ENCODE results near the gene NBAS.
"Not testable (repeated sequence)": the region's sequence is repeated elsewhere in the genome, so short reads cannot be mapped to it uniquely, and the experiment has no call there.

NBAS gene

DNA sequence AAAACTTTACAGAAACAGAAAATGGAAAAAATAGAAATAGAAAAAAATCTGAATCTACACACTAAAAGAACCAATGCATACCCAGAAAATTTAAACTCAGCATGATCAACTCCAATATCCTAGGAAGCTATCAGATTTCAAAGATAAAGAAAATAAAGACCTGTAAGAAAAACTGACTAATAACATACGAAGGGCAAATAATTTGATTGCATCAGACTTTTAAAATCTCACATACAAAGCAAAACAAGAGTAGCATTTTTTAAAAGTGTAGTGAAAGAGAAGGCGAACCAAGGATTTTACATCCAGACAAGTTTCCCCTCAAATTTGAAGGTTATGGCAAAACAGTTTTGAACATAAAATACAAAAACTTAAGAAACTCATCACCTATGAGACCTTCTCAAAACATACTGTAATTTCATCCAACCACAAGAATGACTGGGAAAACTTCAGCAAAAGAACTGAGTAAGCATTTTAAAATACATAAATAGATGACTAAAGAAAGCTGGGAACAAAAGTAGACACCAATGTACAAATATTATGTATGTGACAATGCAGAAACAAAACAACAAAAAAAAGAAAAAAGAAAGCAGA, 54.8 kb downstream of the NBAS start:
- TF ChIP-seq, protein P1, sequence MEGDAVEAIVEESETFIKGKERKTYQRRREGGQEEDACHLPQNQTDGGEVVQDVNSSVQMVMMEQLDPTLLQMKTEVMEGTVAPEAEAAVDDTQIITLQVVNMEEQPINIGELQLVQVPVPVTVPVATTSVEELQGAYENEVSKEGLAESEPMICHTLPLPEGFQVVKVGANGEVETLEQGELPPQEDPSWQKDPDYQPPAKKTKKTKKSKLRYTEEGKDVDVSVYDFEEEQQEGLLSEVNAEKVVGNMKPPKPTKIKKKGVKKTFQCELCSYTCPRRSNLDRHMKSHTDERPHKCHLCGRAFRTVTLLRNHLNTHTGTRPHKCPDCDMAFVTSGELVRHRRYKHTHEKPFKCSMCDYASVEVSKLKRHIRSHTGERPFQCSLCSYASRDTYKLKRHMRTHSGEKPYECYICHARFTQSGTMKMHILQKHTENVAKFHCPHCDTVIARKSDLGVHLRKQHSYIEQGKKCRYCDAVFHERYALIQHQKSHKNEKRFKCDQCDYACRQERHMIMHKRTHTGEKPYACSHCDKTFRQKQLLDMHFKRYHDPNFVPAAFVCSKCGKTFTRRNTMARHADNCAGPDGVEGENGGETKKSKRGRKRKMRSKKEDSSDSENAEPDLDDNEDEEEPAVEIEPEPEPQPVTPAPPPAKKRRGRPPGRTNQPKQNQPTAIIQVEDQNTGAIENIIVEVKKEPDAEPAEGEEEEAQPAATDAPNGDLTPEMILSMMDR (conservative IDR thresholded peaks at IDR 0.05; ENCODE audit: low read length) = no peak
- peak; percentile 1 for DNase-seq (ENCODE audit: low read depth)
- H3K4me3 ChIP-seq (ENCODE audit: low read length) = no peak overlapping the region

GRCh38 chr2:15504882-15505663, 56.1 kb downstream of the NBAS start:
- TF ChIP-seq, protein P1 (conservative IDR thresholded peaks at IDR 0.05; ENCODE audit: low read length) = no peak
- DNase-seq (ENCODE audit: low read depth) = no peak
- H3K4me3 ChIP-seq (ENCODE audit: low read length) = no peak overlapping the region

GRCh38 chr2:15499251-15499650, 61.9 kb downstream of the NBAS start:
- not testable (repeated sequence) for H3K4me3 ChIP-seq (ENCODE audit: low read length); DNase-seq (ENCODE audit: low read depth)

GRCh38 chr2:15498554-15498953, 62.6 kb downstream of the NBAS start:
- H3K4me3 ChIP-seq (ENCODE audit: low read length) = no peak overlapping the region
- DNase-seq (ENCODE audit: low read depth) = no peak
- TF ChIP-seq, protein P1 (conservative IDR thresholded peaks at IDR 0.05; ENCODE audit: low read length) = no peak

DNA sequence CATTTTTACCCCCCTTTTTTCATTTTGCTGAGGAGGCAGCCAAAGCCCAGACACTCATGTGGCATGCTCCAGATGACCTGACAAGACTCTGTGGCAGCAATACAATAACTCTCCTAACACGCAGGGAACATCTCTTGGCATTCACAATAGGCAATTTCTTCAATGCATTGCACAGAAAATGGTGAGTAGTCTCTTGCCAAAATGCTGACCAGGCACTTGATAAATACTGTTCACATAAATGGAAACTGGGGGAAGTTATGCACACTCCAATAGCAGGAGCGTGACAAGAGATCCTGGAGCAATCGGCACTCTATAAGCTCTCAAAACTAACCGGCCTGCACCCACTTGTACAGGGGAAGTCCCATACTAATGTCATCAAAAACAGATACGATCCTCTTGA, 66.3 kb downstream of the NBAS start:
- TF ChIP-seq, protein P1 (conservative IDR thresholded peaks at IDR 0.05; ENCODE audit: low read length) = no peak
- H3K4me3 ChIP-seq (ENCODE audit: low read length) = no peak overlapping the region
- DNase-seq (ENCODE audit: low read depth) = peak; percentile 23

GRCh38 chr2:15492773-15493325, 68.3 kb downstream of the NBAS start:
- TF ChIP-seq, protein P1 (conservative IDR thresholded peaks at IDR 0.05; ENCODE audit: low read length) = no peak
- H3K4me3 ChIP-seq (ENCODE audit: low read length) = no peak overlapping the region
- no peak for DNase-seq (ENCODE audit: low read depth)

DNA sequence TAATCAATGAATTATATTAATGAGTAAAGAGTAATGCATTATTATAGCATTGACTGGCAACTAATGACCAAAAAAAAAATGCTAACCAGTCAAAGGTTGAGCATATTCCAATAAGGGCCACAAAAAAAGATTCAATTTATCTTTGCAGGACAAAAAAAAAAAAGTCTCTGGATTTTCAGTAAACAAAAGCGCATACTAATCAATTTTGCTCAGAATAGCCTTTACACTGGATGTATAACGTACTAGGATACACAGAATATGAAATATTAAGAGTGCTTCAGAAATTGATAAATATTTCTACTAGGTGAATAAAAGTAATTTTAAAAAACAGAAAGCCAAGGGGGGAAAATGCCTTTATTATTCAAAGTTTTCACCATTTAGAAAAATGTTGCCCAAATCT, 74.4 kb downstream of the NBAS start:
- DNase-seq (ENCODE audit: low read depth) = no peak
- TF ChIP-seq, protein P1 (conservative IDR thresholded peaks at IDR 0.05; ENCODE audit: low read length) = no peak
- H3K4me3 ChIP-seq (ENCODE audit: low read length) = no peak overlapping the region
